T-helper 17 cell (primary cell): ENCODE measurements around the gene PTGS1. TPM values are rescaled to one million over a fixed set of nuclear protein-coding genes. Genes with fewer than 3 reads are reported as not detected.

Experiments
- total RNA-seq, 4 donors: library from RNA in 2 of 4; stranded (reverse) in 2 of 4; gene quantifications; one replicate each; pipeline ENCODE4 v1.2.3 and lab custom pipeline; 2022 to 2026

Gene PTGS1
- total RNA-seq, 2 donors from 2014 or later: 3.0 to 123 TPM

Other genes with a start within 250 kb of the PTGS1 start
- 10 to 100 TPM in 1 of 2 donors, 1 to 10 TPM in 1; 9.2 to 13.0 TPM for gene NDUFA8, start 211.2 kb upstream of the PTGS1 start, total RNA-seq
- not detected for gene MORN5, start 211.1 kb upstream of the PTGS1 start, total RNA-seq
- gene LHX6, start 142.1 kb upstream of the PTGS1 start, total RNA-seq: not detected
- 10 to 100 TPM; 19.1 to 25.9 TPM for gene RBM18, start 106.2 kb upstream of the PTGS1 start, total RNA-seq
- 10 to 100 TPM; 24.8 to 25.4 TPM for gene MRRF, start 106.1 kb upstream of the PTGS1 start, total RNA-seq
- not detected for gene OR1J1, start 106.9 kb downstream of the PTGS1 start, total RNA-seq
- under 1 TPM; 0.30 to 0.37 TPM for gene OR1J2, start 139.8 kb downstream of the PTGS1 start, total RNA-seq
- under 1 TPM; 0.40 to 0.50 TPM for gene OR1J4, start 148.1 kb downstream of the PTGS1 start, total RNA-seq
- gene OR1N1, start 156.3 kb downstream of the PTGS1 start, total RNA-seq: not detected
- gene OR1N2, start 182.1 kb downstream of the PTGS1 start, total RNA-seq: 1 to 10 TPM in 1 of 2 donors, under 1 TPM in 1; 0.31 to 1.2 TPM
- gene OR1L8, start 212.4 kb downstream of the PTGS1 start, total RNA-seq: not detected
- gene OR1Q1, start 243.7 kb downstream of the PTGS1 start, total RNA-seq: under 1 TPM; 0.40 to 0.96 TPM